Activated T-helper 9 cell treated with anti-CD3 and anti-CD28 coated beads, Interleukin-2, amount 50 U/mL, for 16 hours (primary cell): Measurements from ENCODE around the gene EMC9.
"Not testable (repeated sequence)": the region's sequence is repeated elsewhere in the genome, so short reads cannot be mapped to it uniquely, and the experiment has no call there.

Source experiments
- DNase-seq: peaks from one replicate; pipeline ENCODE4 v3.0.0-alpha.2; 2020; ENCODE audit warnings: low read depth

EMC9 gene

GRCh38 chr14:24108336-24108874 lies 33.0 kb downstream of the EMC9 start:
- DNase-seq = no peak

DNA sequence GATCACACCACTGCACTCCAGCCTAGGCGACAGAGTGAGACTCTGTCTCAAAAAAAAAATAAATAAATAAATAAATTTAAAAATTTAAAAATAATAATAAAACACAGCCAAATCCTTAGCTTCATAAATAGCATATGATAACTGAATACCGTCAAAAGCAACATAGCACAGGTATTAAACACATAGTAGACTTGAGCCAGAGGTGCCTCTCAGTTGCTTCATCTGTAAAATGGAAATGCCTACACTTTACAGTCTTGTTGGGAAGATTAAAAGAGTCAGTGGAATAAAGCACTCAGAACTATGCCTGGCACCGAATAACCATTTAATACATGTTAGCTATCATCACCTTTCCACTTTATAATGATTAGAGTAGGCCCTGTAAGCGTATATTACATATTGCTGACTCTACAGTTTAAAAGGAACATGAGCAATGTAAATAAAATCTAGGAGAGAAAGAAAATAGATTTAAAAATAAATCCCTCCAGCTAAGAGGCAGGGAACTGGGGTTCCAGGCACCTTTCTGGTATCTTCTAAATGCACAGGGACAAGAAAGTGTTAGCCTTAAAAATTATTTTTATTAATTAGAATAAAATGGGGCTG lies 34.6 kb downstream of the EMC9 start:
- no peak for DNase-seq

DNA sequence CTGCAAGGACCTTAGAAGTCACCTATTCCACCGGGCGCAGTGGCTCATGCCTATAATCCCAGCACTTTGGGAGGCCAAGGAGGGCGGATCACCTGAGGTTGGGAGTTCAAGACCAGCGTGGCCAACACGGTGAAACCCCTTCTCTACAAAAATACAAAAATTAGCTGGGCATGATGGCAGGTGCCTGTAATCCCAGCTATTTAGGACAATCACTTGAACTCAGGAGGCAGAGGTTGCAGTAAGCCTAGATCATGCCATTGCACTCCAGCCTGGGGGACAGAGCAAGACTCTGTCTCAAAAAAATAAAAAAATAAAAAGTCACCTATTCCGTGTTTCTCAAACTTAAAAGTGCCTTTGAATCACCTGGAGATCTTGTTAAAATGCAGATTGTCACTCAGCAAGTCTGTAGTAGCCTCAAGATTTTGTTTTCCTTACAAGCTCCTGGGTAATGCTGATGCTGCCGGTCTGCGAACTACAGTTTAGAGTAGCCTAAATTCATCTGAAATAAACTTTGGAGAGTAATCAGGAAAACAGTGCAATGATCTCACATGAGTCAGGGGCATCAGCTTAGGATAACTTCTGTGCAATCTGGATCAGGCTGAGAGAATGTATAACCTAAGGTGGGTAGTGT lies 35.7 kb downstream of the EMC9 start:
- not testable (repeated sequence) for DNase-seq

- no peak for DNase-seq
Measured at GRCh38 chr14:24103451-24103850, 37.9 kb downstream of the EMC9 start.

DNA sequence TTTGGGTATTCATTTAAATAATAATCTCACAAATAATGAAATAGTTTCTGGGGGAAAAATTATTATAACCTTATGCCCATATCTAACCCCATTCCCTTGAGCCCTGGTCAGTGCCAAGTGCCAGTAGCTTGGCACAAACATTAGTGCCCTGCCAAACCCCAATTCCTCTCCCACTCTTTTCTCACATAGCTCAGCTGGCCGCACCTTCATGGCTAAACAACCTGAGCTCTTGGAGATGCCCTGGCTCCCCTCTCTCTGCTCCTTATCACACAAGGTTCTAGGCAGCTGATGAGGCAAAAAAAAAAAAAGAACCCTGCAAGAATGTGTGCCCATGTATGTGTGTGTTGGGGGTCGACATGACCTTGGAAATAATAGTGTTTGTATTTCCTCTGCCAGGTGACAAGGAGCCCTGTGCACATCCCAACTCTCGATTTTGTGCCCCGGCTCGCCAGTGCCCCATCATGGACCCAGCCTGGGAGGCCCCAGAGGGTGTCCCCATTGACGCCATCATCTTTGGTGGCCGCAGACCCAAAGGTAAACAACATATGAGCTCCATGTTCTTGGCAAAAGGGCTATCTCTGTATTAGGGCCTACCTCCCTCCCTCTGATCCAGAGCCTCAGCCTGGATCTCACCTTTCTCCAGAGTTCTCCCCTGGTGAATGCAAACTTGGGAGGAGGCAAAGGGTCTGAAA lies 38.9 kb downstream of the EMC9 start:
- DNase-seq = no peak

GRCh38 chr14:24100982-24101494 lies 40.4 kb downstream of the EMC9 start:
- no peak for DNase-seq

DNA sequence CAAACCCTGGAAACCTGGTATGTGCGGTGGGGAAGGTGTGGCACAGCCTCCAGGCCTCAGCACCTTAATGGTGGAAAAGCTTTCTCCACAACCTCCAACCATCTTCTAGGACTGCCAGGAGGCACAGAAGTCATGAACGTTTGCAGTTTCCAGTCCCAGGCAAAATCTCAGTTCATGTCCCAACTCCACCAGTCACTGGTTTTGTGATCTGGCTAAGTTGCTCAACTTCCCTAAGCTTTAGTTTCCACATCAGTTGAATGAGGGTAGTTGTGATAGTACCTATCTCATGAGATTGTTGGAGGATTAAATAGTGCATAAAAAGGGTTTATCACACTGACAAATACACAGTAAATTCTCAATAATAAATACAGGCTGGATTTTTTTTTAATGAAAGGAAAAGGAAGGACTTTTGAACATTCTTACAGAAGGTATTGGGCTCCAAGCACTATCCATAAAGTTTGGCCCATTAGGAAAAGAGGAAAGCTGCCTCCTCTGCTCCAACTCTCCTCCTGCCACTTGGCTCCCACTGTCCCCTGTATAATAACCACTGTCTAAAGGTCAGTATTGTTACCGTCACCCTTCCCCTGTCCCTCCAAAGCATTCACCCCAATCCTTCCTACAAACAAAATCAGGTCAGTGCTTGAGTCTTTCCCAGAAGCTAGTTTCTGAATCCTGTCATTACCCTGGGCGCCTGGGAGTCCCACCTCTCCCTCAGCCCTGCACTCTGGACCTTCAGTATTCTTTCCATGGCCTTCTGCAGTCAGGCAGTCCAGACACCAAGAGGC lies 41.0 kb downstream of the EMC9 start:
- DNase-seq = no peak

GRCh38 chr14:24098927-24099813 lies 42.2 kb downstream of the EMC9 start:
- DNase-seq = no peak

DNA sequence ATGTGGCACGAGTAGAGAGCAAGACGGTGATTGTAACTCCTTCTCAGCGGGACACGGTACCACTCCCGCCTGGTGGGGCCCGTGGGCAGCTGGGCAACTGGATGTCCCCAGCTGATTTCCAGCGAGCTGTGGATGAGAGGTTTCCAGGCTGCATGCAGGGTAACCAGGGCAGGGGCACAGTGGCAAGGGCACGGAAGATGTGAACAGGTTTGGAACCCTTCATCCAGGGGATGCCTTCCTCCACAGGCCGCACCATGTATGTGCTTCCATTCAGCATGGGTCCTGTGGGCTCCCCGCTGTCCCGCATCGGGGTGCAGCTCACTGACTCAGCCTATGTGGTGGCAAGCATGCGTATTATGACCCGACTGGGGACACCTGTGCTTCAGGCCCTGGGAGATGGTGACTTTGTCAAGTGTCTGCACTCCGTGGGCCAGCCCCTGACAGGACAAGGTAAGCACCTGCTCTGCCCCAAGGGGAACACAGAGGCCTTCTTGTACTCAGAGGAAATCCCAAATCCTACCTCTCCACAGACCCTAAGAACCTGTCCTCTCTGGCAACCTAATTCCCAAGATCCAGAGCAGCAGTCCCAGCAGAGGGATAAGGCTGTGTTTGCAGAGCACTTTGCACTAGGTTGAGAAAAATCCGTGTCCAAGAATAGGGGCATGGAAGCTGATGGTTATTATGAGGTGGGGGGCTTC lies 43.0 kb downstream of the EMC9 start:
- no peak for DNase-seq

- no peak for DNase-seq
Measured at GRCh38 chr14:24096545-24097181, 44.7 kb downstream of the EMC9 start.

GRCh38 chr14:24095271-24096068 lies 45.9 kb downstream of the EMC9 start:
- DNase-seq = peak; percentile 48

- no peak for DNase-seq
Measured at GRCh38 chr14:24094841-24095270, 46.5 kb downstream of the EMC9 start.

DNA sequence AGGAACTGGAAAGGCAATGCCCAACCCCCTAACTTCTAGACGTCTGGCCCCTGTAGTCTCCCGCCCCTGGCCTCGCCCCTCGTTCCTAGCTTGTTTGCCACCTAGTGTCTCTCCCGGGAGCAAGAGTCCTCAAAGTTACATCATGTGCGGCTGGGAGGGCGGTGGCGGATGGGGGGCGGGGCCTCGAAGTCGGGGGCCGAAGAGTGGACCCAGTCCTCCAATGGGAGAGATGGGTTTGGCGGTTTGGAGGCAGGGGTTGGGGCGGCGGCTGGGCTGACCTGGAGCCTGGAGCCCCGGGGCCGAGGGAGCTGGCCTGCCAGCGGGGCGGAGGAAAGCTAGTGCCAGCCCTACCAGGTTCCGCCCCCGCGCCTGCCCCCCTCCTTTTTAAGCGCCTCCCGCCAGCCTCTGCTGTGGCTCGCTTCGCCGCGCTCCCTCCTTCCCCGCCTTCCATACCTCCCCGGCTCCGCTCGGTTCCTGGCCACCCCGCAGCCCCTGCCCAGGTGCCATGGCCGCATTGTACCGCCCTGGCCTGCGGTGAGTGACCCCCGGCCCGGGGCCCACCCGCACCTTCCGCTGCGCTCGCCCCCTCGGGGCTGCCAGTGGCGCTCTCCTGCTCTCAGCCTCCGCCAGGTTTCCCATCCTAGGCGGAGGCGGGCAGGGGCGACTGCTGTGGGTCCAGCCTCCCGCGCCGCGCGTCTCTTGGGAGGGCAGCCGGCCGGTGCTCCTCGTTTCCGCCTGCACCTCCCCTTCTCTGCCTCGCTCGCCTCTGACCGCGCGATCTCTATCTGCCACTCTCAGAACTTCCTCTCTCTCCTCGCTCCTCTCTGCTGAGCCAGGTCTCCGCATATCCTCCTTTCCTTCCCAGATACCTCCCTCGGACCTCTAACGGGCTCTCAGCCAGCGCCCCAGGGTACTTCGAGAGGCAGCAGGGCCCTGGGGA lies 47.2 kb downstream of the EMC9 start, which contains the start of gene PCK2:
Gene PCK2, plus strand, starts transcription at position 411 of the 940 bp plus-strand sequence. Its CDS starts 95 bp downstream, at position 506.
- DNase-seq = peak; percentile 89

DNA sequence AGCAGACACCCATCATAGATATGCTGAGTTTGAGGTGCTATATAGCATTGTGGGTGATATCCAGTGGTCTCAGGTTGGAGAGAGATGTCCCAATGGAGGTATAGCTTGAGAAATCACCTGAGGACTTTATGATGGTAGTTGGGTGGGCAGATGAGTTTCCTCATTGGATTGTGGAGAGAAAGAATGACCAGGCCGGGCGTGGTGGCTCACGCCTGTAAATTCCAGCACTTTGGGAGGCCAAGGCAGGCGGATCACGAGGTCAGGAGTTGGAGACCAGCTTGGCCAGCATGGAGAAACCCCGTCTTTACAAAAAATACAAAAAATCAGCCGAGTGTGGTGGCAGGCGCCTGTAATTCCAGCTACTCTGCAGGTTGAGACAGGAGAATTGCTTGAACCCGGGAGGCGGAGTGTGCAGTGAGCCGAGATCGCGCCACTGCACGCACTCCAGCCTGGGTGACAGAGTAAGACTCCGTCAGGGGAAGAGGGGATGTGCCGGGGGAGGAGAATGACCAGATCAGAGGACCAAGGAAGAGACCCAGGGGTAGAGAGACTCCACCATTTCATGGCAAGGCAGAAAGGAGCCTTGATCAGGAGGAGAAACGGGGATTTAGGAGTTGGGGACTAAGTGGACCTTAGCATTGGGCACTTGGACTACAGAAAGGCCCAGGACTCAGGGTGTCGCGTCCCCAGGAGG lies 48.0 kb downstream of the EMC9 start:
- no peak for DNase-seq

GRCh38 chr14:24092505-24093206 lies 48.7 kb downstream of the EMC9 start:
- no peak for DNase-seq

GRCh38 chr14:24092110-24092504 lies 49.3 kb downstream of the EMC9 start:
- DNase-seq = no peak

- DNase-seq = no peak
Measured at GRCh38 chr14:24089890-24090289, 51.5 kb downstream of the EMC9 start.
